ENCODE measurements around the gene PRAMEF9. TPM values are rescaled to one million over a fixed set of nuclear protein-coding genes. Genes with fewer than 3 reads are reported as not detected.
"Not testable (repeated sequence)": the region's sequence is repeated elsewhere in the genome, so short reads cannot be mapped to it uniquely, and the experiment has no call there.

The PRAMEF9 gene
- polyA plus RNA-seq (ENCODE audit: insufficient read length in 10 of 10): not detected
- long read RNA-seq, donor 1: 0 reads
- long read RNA-seq, donor 2: 0 reads
- long read RNA-seq, donor 3: 0 reads
- long read RNA-seq, donor 4: 0 reads
- long read RNA-seq, donor 5: 0 reads
- long read RNA-seq, donor 6: 0 reads
- long read RNA-seq, donor 7: 0 reads
- long read RNA-seq, donor 8: 0 reads
- long read RNA-seq, donor 9: 0 reads

GRCh38 chr1:13171548-13171947, at the start of gene PRAMEF9:
Gene PRAMEF9, plus strand, starts transcription at chr1:13171848. Its CDS starts 3,433 bp downstream, at chr1:13175281.
- not testable (repeated sequence) for DNase-seq

DNA sequence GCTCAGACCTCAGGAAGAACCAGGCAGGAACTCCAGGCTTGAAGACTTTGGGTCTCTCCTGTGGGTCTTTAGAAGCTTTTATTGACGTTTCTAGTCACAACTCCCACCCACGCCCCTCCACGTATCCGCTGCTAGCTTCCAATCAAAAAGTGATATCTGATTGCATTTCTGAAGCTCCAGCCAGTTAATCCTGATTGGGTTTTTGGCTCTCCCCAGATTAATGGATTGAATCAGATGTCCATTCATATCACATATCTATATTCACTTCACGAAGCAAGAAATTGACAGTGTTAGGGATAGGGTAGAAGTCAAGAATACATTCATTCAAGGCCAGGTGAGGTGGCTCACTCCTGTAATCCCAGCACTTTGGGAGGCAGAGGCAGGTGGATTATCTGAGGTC, 15.7 kb upstream of the PRAMEF9 start, which contains the start of gene PRAMEF26:
Gene PRAMEF26 (minus strand): TSS at position 101 of the 400 bp plus-strand sequence. CDS start 2,914 bp downstream, outside the sequence.
- not testable (repeated sequence) for DNase-seq

GRCh38 chr1:13165531-13165930, 6.1 kb upstream of the PRAMEF9 start, which contains the start of gene HNRNPCL4:
Gene HNRNPCL4, minus strand, starts transcription at chr1:13165631. Its CDS starts 164 bp downstream, at chr1:13165467.
- not testable (repeated sequence) for DNase-seq

DNA sequence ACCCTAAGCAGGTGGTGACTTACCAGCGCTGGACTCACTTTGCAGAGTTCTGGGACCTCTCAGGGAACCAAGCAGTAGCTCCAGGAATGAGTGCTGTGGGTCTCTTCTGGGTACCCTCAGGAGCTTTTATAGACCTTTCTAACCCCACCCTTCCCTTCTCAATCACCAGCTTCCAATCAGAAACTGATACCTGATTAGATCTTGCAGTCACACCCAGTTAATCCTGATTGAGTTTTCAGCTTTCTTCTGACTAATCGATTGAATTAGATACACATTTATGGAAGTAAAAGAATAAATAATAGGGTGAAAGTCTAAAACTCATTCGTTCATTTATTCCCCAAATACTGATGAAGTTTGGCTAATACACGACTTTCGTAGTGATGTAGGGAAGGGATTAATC, 29.7 kb downstream of the PRAMEF9 start, which contains the start of gene PRAMEF13:
Gene PRAMEF13 (minus strand): TSS at position 101 of the 400 bp plus-strand sequence. CDS start 1,820 bp downstream, outside the sequence.
- DNase-seq: not testable (repeated sequence)

DNA sequence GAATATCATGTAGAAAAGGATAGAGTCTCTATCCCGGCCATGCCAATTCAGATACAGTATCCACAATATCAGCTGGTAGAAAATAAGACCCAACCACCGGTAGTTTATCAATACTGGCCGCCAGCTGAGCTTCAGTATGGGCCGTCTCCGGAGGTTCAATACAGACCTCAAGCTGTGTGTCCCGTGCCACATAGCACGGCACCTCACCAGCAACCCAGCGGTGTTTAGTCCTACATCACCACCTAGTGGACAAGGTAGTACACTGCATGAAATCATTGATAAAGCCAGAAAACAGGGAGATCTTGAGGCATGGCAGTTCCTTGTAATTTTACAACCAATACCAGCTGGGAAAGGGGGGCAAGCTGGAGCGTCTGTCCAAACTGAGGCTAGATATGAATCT, 37.1 kb downstream of the PRAMEF9 start:
- not testable (repeated sequence) for DNase-seq

- not testable (repeated sequence) for DNase-seq
These were observed 45.0 kb downstream of the PRAMEF9 start for GRCh38 chr1:13216619-13217018.

GRCh38 chr1:13219203-13219602, 47.6 kb downstream of the PRAMEF9 start:
- DNase-seq: not testable (repeated sequence)

DNA sequence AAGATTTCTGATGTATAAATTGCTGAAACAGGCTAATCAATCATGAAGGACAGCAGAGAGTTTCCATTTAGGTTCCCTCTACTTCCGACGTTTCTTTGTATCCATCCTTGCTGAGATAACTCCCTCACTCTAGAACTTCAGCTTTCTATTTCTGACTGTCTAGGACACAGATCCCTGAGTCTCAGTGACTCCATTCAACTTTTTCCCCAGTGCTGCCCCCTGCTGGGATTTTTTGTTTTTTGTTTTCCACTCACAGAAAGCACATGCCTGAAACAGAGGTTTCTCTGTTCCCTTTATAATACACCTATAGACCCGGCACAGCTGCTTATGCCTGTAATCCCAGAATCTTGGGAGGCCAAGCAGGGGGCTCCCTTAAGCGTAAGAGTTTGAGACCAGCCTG, 51.1 kb downstream of the PRAMEF9 start:
- DNase-seq: not testable (repeated sequence)

DNA sequence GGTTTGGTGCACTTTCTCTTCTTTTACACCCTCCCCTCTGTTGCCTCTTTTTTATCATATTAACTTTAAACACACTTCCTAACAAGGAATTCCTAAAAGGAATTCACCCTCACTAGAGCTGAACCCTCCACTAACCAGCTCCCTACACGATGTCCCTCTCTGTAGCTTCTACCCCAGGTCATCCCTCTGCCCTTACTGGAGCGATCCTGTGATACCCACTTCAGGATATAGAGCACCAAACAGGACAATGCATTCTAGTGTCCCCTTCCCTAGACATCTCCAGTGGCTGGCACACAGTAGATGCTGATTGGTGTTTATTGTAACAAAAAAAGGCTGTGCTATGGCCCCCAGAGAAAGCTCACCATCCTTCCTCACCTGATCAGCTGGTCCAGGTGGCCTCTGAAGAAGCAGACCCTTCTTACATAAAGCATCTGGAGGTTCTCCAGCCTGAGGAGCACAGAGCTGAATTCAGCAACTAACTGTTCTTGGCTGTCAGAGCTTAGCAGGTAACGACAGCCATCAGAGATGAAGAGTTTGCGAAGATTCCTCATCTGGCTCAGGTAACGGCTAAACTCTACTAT, 52.9 kb downstream of the PRAMEF9 start:
- no peak for DNase-seq

DNA sequence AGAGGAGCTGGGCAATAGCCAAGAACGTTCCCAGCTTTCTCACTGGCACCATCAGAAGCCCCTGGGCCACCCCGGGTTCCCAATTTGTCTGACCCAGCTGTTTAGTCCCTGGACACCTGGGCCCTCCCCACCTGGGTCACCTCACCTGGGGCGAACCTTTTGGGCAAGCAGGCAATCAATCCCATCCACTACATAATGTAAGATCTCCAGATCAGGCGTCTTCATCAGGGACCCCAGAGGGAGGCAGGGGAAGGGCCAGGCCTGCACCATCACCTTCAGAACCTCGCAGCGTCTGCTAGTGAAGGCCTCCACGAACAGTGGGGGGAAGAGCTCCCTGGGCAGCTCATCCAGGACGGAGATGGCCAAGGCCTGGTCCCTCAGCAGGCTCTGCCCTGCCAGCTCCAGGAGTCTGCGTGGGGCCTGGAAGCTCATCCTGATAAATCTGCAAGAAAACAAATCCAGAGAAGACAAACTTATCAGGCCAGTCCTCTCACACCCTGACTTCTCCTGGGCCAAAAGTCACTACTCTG, 54.1 kb downstream of the PRAMEF9 start, which contains the start of gene PRAMEF18:
Gene PRAMEF18 (minus strand): TSS at position 480 of the 530 bp plus-strand sequence. CDS start 48 bp downstream, at position 432.
- DNase-seq: not testable (repeated sequence)

DNA sequence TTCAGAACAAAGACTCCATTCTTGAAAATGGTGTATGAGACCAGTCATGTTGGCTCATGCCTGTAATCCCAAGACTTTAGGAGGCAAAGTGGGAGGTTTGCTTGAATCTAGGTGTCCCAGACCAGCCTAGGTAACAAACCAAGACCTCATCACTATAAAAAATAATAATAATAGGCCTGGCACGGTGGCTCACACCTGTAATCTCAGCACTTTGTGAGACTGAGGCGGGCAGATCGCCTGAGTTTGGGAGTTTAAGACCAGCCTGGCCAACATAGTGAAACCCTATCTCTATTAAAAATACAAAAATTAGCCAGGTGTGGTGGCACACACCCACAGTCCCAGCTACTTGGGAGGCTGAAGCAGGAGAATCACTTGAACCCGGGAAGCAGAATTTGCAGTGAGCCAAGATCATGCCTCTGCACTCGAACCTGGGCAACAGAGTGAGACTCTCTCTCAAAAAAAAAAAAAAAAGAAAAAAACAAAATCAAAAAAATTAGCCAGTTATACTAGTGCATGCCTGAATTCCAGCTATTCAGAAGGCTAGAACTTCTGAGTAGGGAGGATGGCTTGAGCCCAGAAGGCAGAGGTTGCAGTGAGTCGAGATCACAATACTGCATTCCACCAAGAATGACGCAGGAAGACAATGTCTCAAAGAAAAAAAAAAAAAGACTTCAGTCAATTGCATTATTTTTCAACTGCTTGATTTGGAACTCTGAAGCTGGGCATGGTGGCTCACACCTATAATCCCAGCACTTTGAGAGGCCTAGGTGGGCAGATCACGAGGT, 55.8 kb downstream of the PRAMEF9 start:
- not testable (repeated sequence) for DNase-seq

GRCh38 chr1:13228343-13228781, 56.7 kb downstream of the PRAMEF9 start:
- no peak for DNase-seq

Other genes starting within 250 kb of the PRAMEF9 start
- gene PRAMEF6, start 224.3 kb upstream of the PRAMEF9 start, polyA plus RNA-seq (ENCODE audit: insufficient read length in 10 of 10): not detected
- gene PRAMEF27, start 115.3 kb upstream of the PRAMEF9 start, polyA plus RNA-seq (ENCODE audit: insufficient read length in 10 of 10): not detected
- under 1 TPM in 1 of 10 donors, not detected in 9; 0.19 TPM for gene HNRNPCL3, start 111.1 kb upstream of the PRAMEF9 start, polyA plus RNA-seq (ENCODE audit: insufficient read length in 10 of 10)
- gene PRAMEF25, start 101.1 kb upstream of the PRAMEF9 start, polyA plus RNA-seq (ENCODE audit: insufficient read length in 10 of 10): not detected
- gene HNRNPCL2, start 55.0 kb upstream of the PRAMEF9 start, polyA plus RNA-seq (ENCODE audit: insufficient read length in 10 of 10): under 1 TPM in 1 of 10 donors, not detected in 9; 0.15 TPM
- not detected for gene PRAMEF26, start 15.8 kb upstream of the PRAMEF9 start, polyA plus RNA-seq (ENCODE audit: insufficient read length in 10 of 10)
- gene HNRNPCL4, start 6.2 kb upstream of the PRAMEF9 start, polyA plus RNA-seq (ENCODE audit: insufficient read length in 10 of 10): under 1 TPM in 2 of 10 donors, not detected in 8; 0.15 to 0.31 TPM
- not detected for gene PRAMEF13, start 29.6 kb downstream of the PRAMEF9 start, polyA plus RNA-seq (ENCODE audit: insufficient read length in 10 of 10)
- not detected for gene PRAMEF18, start 54.3 kb downstream of the PRAMEF9 start, polyA plus RNA-seq (ENCODE audit: insufficient read length in 10 of 10)
- not detected for gene PRAMEF5, start 82.3 kb downstream of the PRAMEF9 start, polyA plus RNA-seq (ENCODE audit: insufficient read length in 10 of 10)
- not detected for gene PRAMEF8, start 113.3 kb downstream of the PRAMEF9 start, polyA plus RNA-seq (ENCODE audit: insufficient read length in 10 of 10)
- gene PRAMEF33, start 131.7 kb downstream of the PRAMEF9 start, polyA plus RNA-seq (ENCODE audit: insufficient read length in 10 of 10): not detected
- gene PRAMEF15, start 143.7 kb downstream of the PRAMEF9 start, polyA plus RNA-seq (ENCODE audit: insufficient read length in 10 of 10): not detected
- not detected for gene PRAMEF14, start 175.3 kb downstream of the PRAMEF9 start, polyA plus RNA-seq (ENCODE audit: insufficient read length in 10 of 10)
- not detected for gene PRAMEF19, start 200.1 kb downstream of the PRAMEF9 start, polyA plus RNA-seq (ENCODE audit: insufficient read length in 10 of 10)
- gene PRAMEF17, start 217.8 kb downstream of the PRAMEF9 start, polyA plus RNA-seq (ENCODE audit: insufficient read length in 10 of 10): not detected
- under 1 TPM in 1 of 10 donors, not detected in 9; 0.20 TPM for gene PRAMEF20, start 238.6 kb downstream of the PRAMEF9 start, polyA plus RNA-seq (ENCODE audit: insufficient read length in 10 of 10)

All from muscle of back (tissue), 13 donors.